ENCODE results near the gene VIPR2.

VIPR2 gene

DNA sequence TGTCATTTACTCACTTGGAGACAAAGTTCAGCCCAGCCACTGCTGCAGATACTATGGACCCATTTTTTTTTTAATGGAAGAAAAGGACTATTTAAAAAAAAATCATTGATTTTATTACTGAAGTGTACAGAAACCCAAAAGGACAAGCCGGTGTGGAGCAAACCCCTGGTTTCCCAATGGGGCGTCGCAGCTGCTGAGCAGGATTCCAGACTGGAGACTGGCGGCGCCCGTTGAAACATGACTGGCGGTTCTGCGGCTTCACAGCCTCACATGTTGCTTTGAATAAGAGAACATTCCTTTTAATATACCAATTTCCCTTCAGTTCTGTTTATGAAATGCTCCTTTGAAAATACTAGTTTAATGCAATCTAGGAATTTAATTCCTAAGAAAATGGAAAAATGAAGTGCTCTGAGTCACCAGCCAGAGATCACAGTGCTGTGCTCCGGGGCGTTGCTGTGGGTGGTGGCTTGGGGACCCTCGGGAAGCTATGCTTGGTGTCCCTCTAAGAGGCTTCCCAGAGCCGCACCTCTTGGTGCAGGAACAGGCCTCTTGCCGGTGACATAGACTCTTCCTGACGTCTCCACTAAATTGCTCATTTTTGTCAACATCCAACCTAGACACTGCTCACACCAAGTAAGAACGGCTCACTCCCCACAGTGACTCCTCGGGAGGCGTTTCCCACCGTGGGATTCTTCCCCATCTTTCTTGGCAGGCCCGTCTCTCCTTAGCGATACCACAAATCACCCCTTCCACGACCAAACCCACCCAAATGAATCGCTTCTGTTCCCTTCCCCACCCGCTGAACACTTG is 12.0 kb upstream of the VIPR2 start:
- no peak for DNase-seq

DNA sequence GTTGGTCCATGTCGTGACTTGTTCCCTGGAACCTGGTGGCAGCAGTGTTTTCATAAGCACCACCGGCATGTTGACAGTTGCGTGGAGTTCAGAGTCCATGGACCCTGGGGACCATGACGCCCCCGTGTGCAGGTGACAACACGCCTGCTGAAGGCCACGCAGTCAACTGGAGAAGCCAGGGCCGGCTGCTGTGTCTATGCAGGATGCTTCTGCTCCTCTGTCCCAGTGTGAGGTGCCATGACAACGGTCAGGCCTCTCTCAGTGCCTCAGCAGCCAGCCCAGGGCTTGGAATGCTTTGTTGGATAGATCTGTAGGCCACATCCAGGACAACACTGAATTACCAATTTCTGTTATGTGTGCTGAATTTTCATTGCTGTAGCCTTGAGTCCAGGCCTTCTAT is 10.7 kb upstream of the VIPR2 start:
- DNase-seq = no peak

DNA sequence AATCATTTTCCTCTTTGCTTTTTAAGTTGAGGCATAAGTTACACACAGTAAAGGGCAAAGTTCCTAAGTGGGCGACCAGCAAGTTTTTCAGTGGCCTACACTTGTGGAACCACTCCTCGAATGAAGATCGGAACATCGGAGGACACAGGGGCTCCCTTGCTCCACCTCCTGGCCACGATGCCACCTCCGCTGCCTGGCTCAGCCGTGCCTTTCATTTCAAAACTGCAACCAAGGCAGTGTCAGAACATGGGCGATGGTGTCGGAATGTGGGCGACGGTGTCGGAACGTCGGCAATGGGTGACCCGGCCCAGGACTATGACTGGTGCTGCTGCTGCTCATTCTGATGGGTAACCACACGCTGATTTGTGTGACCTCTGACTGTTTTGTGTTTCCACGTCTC is 9.6 kb upstream of the VIPR2 start:
- DNase-seq = no peak

DNA sequence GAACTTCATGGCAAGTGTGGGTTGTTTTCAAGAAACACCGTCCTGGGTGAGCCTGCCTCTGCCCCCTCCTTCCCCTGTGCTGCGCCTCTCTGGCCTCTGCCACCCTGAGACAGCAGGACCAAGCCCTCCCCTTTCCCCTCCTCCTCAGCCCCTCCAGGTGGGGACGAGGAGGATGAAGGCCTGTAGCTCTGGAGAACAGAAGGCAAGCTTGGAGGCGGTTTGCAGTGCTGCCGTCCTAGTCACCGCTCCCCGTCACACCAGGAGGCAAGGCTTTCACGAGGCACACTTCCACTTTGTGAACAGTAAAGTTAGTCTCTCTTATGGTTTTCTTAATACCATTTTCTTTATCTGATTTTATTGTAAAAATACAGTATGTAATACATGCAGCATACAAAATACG is 8.8 kb upstream of the VIPR2 start:
- DNase-seq = no peak

DNA sequence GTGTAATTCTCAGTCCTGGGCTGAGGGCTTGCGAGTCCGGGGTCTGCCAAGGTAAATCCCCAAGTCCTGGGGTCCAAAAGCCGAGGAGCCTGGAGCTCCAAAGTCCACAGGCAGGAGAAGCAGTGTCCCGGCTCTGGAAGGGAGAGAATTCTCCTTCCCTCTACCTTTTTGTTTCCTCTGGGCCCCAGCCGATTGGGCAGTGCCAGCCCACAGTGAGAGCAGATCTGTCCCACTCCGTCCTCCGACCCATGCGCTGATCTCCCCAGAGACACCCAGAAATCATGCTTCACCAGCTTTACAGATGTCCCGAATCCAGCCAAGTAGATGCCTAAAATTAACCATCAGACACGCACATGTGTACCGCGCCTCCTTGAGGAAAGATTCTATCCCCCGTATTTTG is 8.1 kb upstream of the VIPR2 start:
- DNase-seq = no peak

DNA sequence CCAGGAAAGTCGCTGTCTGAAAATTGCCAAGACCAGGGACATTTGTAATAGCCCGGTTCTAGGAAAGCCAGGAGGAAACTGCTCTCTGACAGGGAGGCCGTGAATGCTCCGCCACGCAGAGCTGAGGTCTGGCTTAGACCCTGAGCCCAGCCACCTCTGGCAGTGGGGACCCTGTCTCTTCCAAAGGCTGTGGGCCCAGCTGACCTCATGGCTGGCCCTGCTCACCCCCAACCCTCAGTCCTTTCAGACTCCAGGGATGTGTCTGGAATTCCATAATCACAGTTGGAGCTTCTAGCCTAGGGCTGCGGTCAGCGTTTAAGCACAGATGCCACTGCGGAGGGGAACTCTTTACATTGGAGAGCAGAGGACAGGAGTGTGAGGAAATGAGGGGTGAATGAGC is 6.6 kb upstream of the VIPR2 start:
- no peak for DNase-seq

DNA sequence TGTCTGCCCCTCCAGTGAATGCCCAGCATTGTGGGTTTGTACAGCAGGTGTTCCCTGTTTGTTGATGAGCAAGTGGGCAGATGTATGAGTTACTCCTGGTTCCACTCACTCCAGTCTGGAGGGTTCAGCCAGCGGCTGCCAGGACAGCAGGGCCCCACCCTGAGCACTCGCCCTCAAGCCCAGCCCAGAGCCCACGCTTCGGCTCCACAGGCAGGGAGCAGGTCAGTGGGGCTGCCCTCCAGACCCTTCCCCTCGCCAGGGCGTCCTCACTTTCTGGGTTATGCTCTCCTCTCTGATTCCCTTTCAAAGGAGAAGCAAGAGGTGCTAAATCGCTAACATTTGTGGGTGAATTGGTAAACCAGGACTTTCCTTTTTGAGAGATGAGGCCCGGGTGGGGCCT is 4.8 kb upstream of the VIPR2 start:
- no peak for DNase-seq

DNA sequence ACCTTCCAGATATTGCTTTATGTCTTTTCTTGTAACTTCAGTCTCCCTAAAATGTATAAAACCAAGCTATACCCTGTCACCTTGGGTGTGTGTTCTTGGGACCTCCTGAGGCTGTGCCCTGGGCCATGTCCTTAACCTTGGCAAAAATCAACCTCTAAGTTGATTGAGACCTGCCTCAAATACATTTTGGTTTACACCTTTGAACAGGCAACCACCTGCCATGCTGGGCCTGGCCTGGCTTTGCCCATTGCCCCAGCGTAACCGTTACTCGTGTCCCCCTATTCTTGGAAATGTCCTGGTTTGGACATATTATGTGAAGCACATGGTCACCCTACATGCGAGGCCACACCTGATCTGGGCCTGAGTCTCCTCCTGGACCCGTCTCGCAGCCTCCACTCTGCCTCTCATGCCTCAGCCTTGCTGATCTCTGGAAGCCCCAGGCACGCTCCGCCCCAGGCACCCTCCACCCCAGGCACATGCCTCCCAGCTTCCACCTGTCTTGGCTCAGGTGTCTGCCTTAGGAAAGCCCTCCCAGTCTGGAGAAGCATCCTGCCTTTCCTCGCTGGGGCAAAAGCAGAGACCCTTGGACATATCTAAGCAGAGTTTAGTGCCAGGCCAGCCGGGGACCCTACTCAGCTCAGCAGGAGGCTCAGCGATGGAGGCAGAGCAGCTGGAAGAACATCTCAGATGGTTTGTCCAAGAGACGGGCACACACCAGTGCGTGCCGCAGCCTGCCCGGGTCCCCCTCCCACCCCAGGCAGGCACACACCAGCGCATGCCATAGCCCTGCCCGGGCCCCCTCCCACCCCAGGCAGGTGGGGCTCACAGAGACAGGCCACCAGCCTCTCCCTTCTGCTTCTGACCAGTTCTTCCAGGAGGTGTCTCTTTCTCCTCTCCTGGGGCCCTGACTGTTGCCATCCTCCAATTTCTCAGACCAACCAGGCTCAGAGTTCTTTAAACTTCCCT is 4.0 kb upstream of the VIPR2 start:
- no peak for DNase-seq

DNA sequence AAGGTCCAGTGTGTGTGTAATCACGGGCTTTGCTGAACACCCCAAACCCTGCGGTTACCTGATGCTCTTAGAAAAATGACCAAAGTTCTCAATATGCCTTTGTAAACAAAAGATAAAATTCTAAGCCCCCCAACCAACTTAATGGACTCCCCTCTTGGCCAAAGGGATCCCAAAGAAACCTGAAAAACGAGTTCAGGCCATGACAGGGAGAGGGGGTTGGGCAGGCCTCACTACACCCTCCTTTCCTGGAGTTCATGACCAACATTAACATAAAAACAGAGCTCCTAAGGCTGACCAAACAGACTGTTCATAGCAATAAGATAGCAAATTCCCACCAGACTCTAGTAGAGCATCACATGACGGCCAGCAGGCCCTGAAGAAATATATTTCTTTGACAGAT is 3.0 kb upstream of the VIPR2 start:
- DNase-seq = no peak

DNA sequence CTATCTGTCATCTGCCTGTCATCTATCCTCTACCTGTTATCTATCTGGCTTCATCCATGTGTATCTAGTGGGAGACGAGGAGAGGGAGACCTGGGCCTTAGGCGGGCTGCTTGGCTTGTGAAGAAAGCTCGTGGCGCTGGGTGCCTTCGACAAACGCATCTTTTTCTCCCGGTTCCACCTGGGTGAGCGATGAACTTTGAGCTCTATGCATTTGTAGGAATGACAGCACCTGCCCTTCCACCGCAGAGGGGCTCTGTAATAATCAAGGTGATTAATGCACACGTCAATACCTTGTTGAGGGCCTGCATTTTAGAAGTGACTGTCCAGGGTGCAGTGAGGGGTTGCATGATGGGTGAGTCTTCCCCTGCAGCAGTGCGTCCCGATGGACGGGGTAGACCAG is 2.6 kb upstream of the VIPR2 start:
- no peak for DNase-seq

DNA sequence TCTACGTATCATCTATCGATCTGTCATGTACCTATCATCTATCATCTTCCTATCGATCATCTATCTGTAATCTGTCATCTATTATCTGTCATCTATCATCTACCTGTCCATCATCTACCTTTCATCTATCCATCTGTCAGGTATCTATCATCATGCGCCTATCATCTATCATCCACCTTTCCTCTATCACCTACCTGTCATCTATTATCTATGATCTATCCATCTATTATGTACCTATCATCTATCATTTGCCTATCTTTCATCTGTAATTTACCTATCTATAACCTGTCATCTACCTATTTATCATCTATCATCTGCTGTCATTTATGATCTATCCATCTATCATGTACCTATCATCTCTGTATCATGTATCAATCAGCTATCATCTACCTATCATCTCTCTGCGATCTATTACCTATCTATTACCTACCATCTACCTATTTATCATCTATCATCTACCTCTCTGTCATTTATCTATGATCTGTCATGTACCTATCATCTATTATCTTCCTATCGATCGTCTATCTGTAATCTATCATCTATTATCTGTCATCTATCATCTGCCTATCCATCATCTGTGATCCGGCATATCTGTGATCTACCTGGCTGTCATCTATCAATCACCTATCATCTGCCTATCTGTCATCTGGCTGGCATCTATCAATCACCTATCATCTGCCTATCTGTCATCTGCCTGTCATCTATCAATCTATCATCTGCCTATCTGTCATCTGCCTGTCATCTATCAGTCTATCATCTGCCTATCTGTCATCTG is 1.6 kb upstream of the VIPR2 start:
- no peak for DNase-seq

DNA sequence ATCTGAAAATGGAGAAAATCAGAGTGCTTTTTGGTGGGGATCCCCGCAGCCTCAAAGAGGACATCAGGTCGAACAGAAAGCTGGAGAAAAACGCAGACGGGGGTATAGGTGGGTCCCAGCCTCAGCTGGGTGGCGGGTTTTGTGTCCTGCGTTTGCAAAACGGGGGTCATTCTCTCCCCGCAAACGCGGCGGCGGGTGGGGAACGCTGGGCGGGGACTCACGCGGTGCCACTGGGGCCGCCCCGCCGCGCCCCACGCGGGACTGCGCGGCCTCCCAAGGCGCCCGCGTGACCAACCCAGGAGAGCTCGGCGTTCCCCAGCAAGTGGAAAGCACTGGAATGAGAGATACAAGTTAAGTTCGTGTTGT is 806 bp upstream of the VIPR2 start:
- no peak for DNase-seq

DNA sequence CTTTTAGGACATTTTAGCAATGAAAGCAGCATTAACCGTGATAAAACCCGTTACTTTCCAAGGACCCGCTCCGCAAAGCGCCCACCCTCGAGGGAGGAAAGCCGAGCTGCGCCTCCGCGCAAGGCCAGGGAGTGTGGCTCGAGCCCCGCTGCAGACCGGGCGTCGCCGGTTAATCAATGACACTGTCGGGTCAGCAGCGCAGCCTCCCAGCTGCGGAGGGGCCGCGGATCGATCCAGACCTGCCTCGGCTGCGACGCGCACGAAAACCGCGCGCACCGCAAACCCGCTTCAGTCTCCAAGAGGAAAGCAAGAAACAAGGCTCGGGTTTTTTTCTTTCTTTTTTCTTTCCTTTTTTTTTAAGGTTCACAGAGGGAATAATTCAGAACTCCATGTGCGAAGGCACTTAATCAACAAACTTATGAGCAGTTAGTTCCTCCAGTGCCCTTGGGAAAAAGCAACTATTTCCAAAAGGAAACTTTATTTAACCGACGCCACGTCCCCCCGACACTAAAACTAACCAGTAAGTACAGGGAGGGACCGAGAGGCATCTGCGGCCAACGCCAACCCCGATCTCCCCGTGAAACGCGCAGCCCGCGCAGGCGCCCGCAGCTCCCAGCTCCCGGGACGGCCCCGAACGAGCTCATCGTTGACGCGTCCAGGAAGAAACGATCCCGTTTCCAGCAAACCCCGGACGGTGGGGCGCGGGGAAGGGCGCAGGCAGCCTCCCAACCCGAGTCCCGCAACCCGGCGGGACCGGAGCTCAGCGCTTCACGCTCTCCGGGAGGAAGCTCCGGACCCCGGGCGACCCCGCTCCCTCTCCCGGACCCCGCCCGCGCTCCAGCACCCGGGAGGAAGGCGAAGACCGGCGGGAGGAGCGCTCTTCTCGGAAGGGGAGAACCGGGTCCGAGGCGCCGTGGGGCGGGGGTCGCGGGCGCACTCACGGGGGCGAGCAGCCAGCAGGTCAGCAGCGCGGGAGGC is 598 bp downstream of the VIPR2 start:
- DNase-seq = no peak

DNA sequence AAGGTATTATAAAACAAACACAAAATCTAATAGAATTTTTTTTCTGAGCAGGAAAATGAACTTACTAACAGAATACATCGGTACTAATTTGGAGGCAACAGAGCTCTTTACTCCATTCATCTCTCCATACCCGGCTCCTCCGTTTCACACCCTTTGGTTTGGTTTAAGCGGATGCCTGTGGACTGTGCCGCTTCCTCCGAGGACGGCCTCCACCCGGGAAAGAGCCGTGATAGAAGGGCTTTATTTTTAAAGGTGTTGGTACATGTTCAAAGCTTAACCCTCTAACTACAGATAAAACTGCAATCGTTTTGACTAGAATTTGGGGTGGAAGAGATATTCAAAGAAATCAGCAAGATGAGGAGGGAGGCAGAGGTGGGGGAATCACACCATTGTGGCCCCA is 1.9 kb downstream of the VIPR2 start:
- DNase-seq = no peak

DNA sequence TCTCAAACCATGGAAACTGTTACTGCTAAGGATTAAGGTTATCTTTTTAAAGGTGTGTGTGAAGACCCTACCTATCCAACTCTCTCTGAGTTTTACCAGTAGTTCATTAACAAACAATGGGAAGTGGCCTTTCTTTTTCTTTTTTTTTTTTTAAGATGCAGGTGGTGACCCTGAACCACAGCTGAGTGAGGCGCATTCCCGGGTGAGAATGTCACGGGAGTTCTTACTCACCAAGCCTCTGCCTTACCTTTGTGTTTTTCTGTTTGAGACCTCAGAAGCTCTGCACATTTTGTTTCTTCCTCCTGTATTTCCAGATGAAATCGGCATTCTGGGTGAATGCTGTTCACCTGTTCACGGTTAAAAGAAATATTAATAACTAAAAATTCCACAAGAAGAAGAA is 2.5 kb downstream of the VIPR2 start:
- DNase-seq = no peak

DNA sequence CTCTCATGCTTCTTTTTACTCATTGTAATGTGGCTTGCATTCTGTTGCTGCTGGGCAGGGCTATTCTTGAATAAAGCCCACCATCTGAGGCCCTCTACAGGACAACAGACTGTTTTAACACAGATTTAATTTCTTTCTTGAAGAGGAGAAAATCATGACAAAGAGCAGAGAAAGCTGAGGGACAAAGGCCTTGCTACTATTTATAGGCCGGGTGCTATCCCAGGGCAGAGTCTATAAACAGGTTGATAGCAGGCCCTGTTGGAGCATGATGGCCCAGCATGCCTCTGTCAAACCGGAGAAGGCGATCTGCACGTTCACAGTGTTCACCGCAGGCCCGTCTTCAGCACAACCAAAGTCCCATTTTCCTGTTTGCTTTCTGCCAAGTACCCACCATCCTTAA is 3.0 kb downstream of the VIPR2 start:
- DNase-seq = no peak

DNA sequence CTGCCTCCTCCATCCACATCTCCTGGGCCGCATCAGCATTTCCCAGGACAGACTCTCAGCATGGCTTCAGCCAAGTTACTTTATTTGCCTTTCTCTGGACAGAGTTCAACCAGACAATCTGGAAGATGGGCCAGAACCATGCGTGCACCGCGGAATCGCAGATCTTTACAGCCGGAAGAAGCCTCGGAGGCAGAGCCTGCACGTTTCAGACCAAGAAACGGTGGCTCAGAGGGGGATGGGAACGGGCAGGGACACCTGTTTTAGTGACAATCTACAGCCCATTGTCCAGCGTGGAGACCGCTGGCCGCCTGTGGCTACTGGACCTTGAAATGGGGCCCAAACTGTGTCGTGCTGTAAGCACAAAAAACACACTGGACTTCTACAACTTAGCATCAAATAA is 3.5 kb downstream of the VIPR2 start:
- DNase-seq = no peak

DNA sequence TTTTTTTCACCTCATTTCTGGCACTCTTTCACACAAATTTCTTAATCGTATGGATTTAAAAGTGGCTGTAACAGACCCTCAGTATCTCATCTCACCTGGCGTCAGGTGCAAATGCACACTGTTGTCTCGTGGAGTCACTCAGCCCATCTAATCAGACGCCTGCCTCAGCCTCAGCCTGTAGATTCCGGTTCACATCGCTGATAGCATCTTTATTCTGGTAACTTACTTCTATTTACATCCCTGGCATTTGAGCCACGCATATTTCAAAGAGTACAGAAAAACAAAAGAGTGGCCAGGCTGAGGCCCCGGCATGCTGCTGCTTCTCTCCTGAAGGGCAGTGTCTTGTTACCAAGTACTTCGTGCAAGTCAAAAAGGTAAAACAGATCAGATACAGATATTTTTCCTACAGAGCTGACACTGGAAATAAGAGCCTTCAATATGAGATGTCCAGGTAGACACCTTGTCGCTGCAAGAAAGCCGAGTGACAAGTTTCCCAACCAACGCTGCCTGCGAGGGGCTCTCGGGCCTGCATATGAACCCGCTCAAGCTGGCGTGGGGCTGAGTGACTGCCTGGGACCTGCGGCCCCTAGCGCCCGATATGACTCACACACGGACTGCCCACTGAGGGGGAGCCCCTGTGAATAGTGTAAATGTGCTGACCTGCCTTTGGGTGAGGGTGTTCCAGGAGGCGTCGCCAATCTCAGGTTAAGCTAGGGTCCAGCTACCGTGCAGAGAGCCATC is 4.3 kb downstream of the VIPR2 start:
- no peak for DNase-seq

DNA sequence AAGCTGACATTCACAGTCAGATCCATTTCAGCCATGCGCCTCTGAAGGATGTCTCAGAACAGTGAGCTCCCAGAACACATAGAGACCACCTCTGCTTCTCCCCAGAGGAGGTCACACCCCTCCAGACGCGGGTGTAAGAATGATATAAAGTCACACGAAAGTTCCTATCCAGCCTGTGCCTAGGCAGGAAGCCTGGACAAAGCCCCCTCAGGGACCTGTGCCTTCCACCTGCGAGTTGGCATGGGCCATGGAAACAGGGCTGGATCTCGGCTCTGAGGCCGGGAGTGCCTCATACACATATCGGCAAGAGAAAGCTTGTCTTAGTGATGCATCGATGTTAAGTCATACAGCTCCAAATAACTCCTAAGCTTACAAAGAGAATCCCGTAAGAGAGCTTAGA is 5.0 kb downstream of the VIPR2 start:
- no peak for DNase-seq

DNA sequence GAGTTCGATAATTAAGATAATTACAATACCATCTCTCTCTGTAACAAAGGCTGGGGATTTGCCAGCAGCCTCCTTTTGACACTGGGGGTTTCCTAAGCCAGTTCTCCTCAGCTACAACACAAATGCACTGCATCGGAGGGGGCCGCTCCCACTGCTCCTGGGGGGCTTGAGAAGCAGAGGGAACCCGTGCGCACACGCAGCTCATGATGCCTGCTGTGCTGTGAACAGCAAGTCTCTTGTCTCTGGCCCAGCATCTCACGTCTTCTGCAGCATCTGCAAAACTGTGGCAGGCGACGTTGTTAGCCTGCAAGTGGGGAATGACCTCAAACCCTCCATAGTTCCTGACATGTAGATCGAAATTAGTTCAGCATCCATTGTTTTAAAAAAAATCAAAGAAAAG is 5.5 kb downstream of the VIPR2 start:
- DNase-seq = no peak

DNA sequence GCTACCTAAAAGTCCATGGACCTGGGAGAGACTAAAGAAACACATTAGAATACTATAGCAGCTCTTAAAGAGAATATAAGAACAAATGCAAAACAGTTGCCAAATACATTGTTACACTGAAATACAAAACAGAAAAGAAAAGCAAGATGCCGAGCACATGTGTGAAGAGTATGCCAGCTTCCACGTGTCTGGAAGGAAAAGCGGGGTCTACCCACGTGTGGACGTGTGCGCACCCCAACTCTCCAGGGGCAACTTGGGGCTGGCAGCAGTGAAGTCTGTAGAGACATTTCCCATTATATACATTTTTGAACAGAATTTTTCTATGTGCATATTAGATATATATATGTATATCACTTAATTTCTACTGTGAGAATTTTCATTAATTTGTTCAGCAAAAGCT is 6.2 kb downstream of the VIPR2 start:
- no peak for DNase-seq

DNA sequence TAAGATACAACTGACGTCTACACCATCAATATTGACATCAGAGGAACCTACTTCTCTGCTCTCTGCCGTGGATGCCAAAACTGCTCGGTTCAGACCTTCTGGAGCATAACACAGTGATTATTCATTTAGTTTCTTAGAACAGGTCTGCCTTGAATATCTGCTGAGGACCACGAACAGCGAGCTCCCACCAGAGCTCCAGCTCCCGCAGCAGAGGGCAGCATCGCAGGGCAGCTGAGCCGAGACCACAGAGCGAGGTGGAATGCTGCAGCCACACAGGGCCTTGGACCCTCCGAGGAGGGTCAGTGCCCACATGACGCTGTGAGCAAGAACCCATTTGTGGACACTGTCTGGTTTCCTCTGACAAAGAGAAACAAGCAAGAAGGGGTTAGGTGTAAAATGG is 6.8 kb downstream of the VIPR2 start:
- no peak for DNase-seq
